Mesenchymal stem cell (in vitro differentiated cells and primary cell): ENCODE data around the gene UBE2U.

Source experiments
- DNase-seq: peaks from one replicate; pipeline ENCODE4 v3.0.0-alpha.2; 2013
- H2AFZ ChIP-seq: one replicate; pipeline ENCODE4 v1.6.1; 2013; ENCODE audit warnings: low read depth, mild to moderate bottlenecking, control low read depth, inconsistent platforms, low read length, moderate library complexity
- H2AK5ac ChIP-seq: 2 replicates; pipeline ENCODE4 v1.6.1; 2013; ENCODE audit warnings: low read length, moderate library complexity, mild to moderate bottlenecking, inconsistent platforms; ENCODE audit not compliant: severe bottlenecking
- H2BK120ac ChIP-seq: one replicate; pipeline ENCODE4 v1.6.1; 2013; ENCODE audit warnings: low read depth, mild to moderate bottlenecking, inconsistent platforms, low read length, moderate library complexity
- H2BK12ac ChIP-seq, 2 experiments: one replicate each; pipeline ENCODE4 v1.6.1; 2013; ENCODE audit warnings: inconsistent platforms in 2 of 2, low read length in 2 of 2, mild to moderate bottlenecking in 2 of 2, moderate library complexity in 2 of 2, control low read depth in 1 of 2
- H2BK15ac ChIP-seq: one replicate; pipeline ENCODE4 v1.6.1; 2013; ENCODE audit warnings: mild to moderate bottlenecking, low read depth, inconsistent platforms; ENCODE audit not compliant: poor library complexity, severe bottlenecking
- H2BK5ac ChIP-seq: 2 replicates; pipeline ENCODE4 v1.6.1; 2013; ENCODE audit warnings: low read depth, mild to moderate bottlenecking, low read length, control low read depth, inconsistent platforms; ENCODE audit not compliant: poor library complexity, severe bottlenecking
- H3K14ac ChIP-seq, 2 experiments: one replicate each; pipeline ENCODE4 v1.6.1; 2013; ENCODE audit warnings: inconsistent platforms in 2 of 2, low read length in 2 of 2, control low read depth in 1 of 2, mild to moderate bottlenecking in 1 of 2, moderate library complexity in 1 of 2
- H3K18ac ChIP-seq, 2 experiments: one replicate each; pipeline ENCODE4 v1.6.1; 2013; ENCODE audit warnings: inconsistent platforms in 2 of 2, low read length in 2 of 2, control low read depth in 1 of 2, low read depth in 1 of 2, mild to moderate bottlenecking in 1 of 2
- H3K23ac ChIP-seq, 2 experiments: one replicate each; pipeline ENCODE4 v1.6.1; 2013; ENCODE audit warnings: inconsistent platforms in 2 of 2, low read length in 2 of 2, mild to moderate bottlenecking in 2 of 2, moderate library complexity in 2 of 2, control low read depth in 1 of 2
- H3K27ac ChIP-seq: 2 replicates; pipeline ENCODE4 v1.5.1; 2013; ENCODE audit warnings: mild to moderate bottlenecking, moderate library complexity, low read length, control low read depth, inconsistent platforms; ENCODE audit not compliant: poor library complexity, severe bottlenecking
- H3K27me3 ChIP-seq, 2 experiments: 2 replicates each; pipeline versions ENCODE4 v1.6.1 to v1.7.0; 2013; ENCODE audit warnings: low read length in 2 of 2, mild to moderate bottlenecking in 2 of 2, moderate library complexity in 2 of 2, control low read depth in 1 of 2, inconsistent platforms in 1 of 2; ENCODE audit not compliant: control insufficient read depth in 1 of 2, insufficient read depth in 1 of 2
- H3K36me3 ChIP-seq, 2 experiments: 2 replicates each; pipeline versions ENCODE4 v1.6.1 to v1.7.0; 2013; ENCODE audit warnings: low read length in 2 of 2, control low read depth in 1 of 2, inconsistent platforms in 1 of 2, low read depth in 1 of 2, mild to moderate bottlenecking in 1 of 2; ENCODE audit not compliant: insufficient read depth in 2 of 2, control insufficient read depth in 1 of 2
- H3K4ac ChIP-seq, 2 experiments: one replicate each; pipeline ENCODE4 v1.6.1; 2013; ENCODE audit warnings: inconsistent platforms in 2 of 2, low read length in 2 of 2, mild to moderate bottlenecking in 2 of 2, moderate library complexity in 2 of 2, control low read depth in 1 of 2, low read depth in 1 of 2
- H3K4me1 ChIP-seq: 2 replicates; pipeline ENCODE4 v1.6.1; 2013; ENCODE audit warnings: low read depth, low read length, control low read depth; ENCODE audit not compliant: control insufficient read depth, insufficient read depth
- H3K4me2 ChIP-seq: 2 replicates; pipeline ENCODE4 v1.6.1; 2013; ENCODE audit warnings: low read length, mild to moderate bottlenecking, inconsistent platforms; ENCODE audit not compliant: poor library complexity, severe bottlenecking
- H3K4me3 ChIP-seq, 2 experiments: 2 replicates each; pipeline versions ENCODE4 v1.5.1 to v1.7.0; 2013; ENCODE audit warnings: low read length in 2 of 2, mild to moderate bottlenecking in 2 of 2, control low read depth in 1 of 2, low read depth in 1 of 2; ENCODE audit not compliant: insufficient read depth in 1 of 2
- H3K79me1 ChIP-seq: replicated peaks from 2 replicates; pipeline ENCODE4 v1.6.1; 2013; ENCODE audit warnings: mild to moderate bottlenecking, control low read depth, low read length, inconsistent platforms; ENCODE audit not compliant: poor library complexity, severe bottlenecking
- H3K9ac ChIP-seq: 2 replicates; pipeline ENCODE4 v1.7.0; 2013; ENCODE audit warnings: mild to moderate bottlenecking, low read length, moderate library complexity
- H3K9me3 ChIP-seq: 2 replicates; pipeline ENCODE4 v1.7.0; 2013; ENCODE audit warnings: mild to moderate bottlenecking, low read length; ENCODE audit not compliant: control insufficient read depth
- H4K8ac ChIP-seq: one replicate; pipeline ENCODE4 v1.6.1; 2013; ENCODE audit warnings: inconsistent platforms, mild to moderate bottlenecking, low read length, moderate library complexity
- H4K91ac ChIP-seq: one replicate; pipeline ENCODE4 v1.6.1; 2013; ENCODE audit warnings: mild to moderate bottlenecking, low read length, inconsistent platforms
- WGBS: methylation state at CpG from one replicate; pipeline ENCODE4 v1.1.7; 2013; ENCODE audit warnings: mixed read lengths; 5-methylcytosine and 5-hydroxymethylcytosine counted together

The UBE2U gene

DNA sequence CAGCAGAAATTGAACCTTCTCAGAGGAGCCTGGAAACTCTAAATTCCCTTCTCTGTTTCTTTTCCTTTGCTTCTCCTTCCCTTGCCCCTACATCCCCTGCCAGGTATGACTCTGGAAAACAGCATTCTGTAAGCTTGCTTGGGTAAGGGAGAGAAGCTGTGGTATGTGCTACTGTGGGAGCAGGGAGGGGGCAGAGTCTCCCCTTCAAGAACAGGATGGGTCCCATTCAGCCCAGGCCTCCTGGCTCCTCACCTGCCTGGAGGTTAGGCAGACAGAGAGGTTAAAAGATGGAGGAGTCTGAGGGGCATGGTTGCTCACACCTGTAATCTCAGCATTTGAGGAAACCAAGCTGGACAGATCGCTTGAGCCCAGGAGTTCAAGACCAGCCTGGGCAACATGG is 40.6 kb upstream of the UBE2U start:
- Histone ChIP-seq H3K9me3 (no peaks in the 10 kb centered on the region), H2BK5ac (no peak overlapping the region), H4K91ac (no peak overlapping the region), H3K27me3 (no peaks in the 10 kb centered on the region), H3K4me1 (peaks cover 2% of the 10 kb centered on the region), H3K4ac (no peak overlapping the region), H3K4me2 (no peak overlapping the region), H2AK5ac (no peak overlapping the region), H3K23ac (no peak overlapping the region), H3K27ac (no peak overlapping the region), H3K79me1 (no peaks in the 10 kb centered on the region), H3K14ac (peak overlapping the region in 1 of 2 experiments; percentile 13), H3K36me3 (peaks cover 4 to 16% of the 10 kb centered on the region in 2 experiments), H4K8ac (no peak overlapping the region), H3K18ac (peak overlapping the region in 1 of 2 experiments; percentile 34), H2BK15ac (no peak overlapping the region), H3K9ac (no peak overlapping the region), H3K4me3 (no peak overlapping the region), H2BK120ac (no peak overlapping the region), H2AFZ (no peak overlapping the region), H2BK12ac (no peak overlapping the region)
- DNase-seq: no peak
- WGBS: 100% methylated on average over 1 of the region's 1 CpG

DNA sequence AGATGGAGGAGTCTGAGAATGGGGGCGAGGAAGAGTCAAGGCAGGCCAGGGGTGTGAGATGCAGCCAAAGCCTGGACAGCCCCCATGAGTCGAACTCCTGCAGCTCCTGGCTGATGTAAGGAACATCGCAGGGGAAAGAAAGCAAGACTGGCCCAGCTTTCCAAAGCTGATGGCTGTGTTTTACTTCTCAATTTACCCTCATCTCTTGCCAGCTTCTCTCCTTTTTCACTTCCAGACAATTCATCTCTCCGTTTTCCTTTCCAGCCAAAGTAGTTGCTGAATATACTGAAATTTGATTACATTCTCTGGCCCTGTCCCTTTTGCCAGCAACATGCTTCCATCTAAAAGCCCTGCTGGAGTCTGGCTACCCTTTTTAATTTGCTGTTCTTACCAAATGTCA is 40.0 kb upstream of the UBE2U start:
- H3K9me3 ChIP-seq: no peaks in the 10 kb centered on the region
- no peak overlapping the region for H3K4me2 ChIP-seq
- no peak overlapping the region for H2AFZ ChIP-seq
- no peak overlapping the region for H2AK5ac ChIP-seq
- H3K36me3 ChIP-seq: peaks cover 4 to 16% of the 10 kb centered on the region in 2 experiments
- H3K4ac ChIP-seq: no peak overlapping the region
- peaks cover 2% of the 10 kb centered on the region for H3K4me1 ChIP-seq
- H3K18ac ChIP-seq: no peak overlapping the region
- no peak overlapping the region for H2BK15ac ChIP-seq
- no peaks in the 10 kb centered on the region for H3K27me3 ChIP-seq
- H2BK120ac ChIP-seq: no peak overlapping the region
- no peak overlapping the region for H3K23ac ChIP-seq
- no peak overlapping the region for H2BK5ac ChIP-seq
- H3K4me3 ChIP-seq: no peak overlapping the region
- H4K91ac ChIP-seq: no peak overlapping the region
- no peaks in the 10 kb centered on the region for H3K79me1 ChIP-seq
- DNase-seq: no peak
- H2BK12ac ChIP-seq: no peak overlapping the region
- no peak overlapping the region for H3K14ac ChIP-seq
- no peak overlapping the region for H3K27ac ChIP-seq
- 93% methylated on average over 4 of the region's 4 CpGs for WGBS
- H4K8ac ChIP-seq: no peak overlapping the region
- peak overlapping the region; percentile 64 for H3K9ac ChIP-seq

DNA sequence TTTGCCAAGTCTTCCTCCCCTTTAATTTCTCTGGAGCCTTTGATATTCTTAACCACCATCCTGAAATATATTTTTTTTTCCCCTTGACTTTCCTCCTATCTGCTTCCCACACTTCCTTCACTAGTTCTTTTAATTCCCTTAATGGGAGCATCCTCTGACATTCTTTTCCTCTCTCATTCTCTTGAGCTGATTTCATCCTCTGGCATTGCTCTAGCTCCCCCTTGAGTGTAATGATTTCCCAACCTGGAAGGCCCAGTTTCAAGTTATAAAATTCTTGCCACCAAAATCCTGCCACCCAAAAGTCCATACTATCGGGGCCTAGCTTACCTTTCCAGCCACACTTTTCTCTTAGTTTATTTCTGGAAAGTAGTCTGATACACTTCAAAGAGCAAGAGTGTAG is 39.5 kb upstream of the UBE2U start:
- H3K4me2 ChIP-seq: no peak overlapping the region
- H2AFZ ChIP-seq: no peak overlapping the region
- H3K9me3 ChIP-seq: no peaks in the 10 kb centered on the region
- no peaks in the 10 kb centered on the region for H3K79me1 ChIP-seq
- no peaks in the 10 kb centered on the region for H3K27me3 ChIP-seq
- no peak overlapping the region for H2BK5ac ChIP-seq
- no peak overlapping the region for H2BK15ac ChIP-seq
- no peak overlapping the region for H3K18ac ChIP-seq
- no peak overlapping the region for H2BK12ac ChIP-seq
- H3K23ac ChIP-seq: no peak overlapping the region
- peak overlapping the region; percentile 64 for H3K9ac ChIP-seq
- H3K14ac ChIP-seq: no peak overlapping the region
- no CpG with 5 or more reads among the region's 1 CpG for WGBS
- H2AK5ac ChIP-seq: no peak overlapping the region
- H3K4ac ChIP-seq: no peak overlapping the region
- H3K27ac ChIP-seq: no peak overlapping the region
- H3K4me1 ChIP-seq: peaks cover 2% of the 10 kb centered on the region
- no peak overlapping the region for H3K4me3 ChIP-seq
- DNase-seq: peak; percentile 53
- H2BK120ac ChIP-seq: no peak overlapping the region
- peaks cover 4 to 13% of the 10 kb centered on the region in 2 experiments for H3K36me3 ChIP-seq
- H4K8ac ChIP-seq: no peak overlapping the region
- no peak overlapping the region for H4K91ac ChIP-seq

DNA sequence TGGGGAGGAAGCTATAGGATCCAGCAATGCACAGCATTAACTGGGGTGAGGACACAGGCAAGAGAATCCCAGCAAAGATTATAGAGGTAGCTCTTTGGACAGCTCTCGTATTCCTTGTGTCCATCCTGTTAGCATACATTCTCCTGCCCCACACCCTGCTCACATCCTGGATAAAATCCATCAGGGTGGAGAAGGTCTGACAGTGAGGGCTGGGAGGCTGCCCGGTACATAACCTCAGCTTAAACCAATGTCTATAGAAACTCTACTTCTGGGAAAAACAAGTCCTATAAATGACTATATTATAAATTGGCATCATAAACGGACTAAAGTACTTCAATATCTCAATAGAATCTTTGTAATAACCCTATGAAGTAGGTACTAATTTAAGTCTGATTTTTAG is 36.8 kb upstream of the UBE2U start:
- H4K8ac ChIP-seq: no peak overlapping the region
- no peak for DNase-seq
- H3K14ac ChIP-seq: no peak overlapping the region
- WGBS: no CpG with 5 or more reads among the region's 3 CpGs
- H3K4ac ChIP-seq: no peak overlapping the region
- no peak overlapping the region for H2AFZ ChIP-seq
- no peak overlapping the region for H3K4me2 ChIP-seq
- no peaks in the 10 kb centered on the region for H3K79me1 ChIP-seq
- no peaks in the 10 kb centered on the region for H3K9me3 ChIP-seq
- H3K9ac ChIP-seq: peak overlapping the region; percentile 28
- H3K4me3 ChIP-seq: no peak overlapping the region
- H4K91ac ChIP-seq: peak overlapping the region; percentile 27
- peaks cover 0 to 4% of the 10 kb centered on the region in 2 experiments for H3K36me3 ChIP-seq
- no peak overlapping the region for H2BK5ac ChIP-seq
- H2BK15ac ChIP-seq: no peak overlapping the region
- H3K4me1 ChIP-seq: no peaks in the 10 kb centered on the region
- no peak overlapping the region for H2AK5ac ChIP-seq
- H2BK12ac ChIP-seq: no peak overlapping the region
- H3K23ac ChIP-seq: no peak overlapping the region
- H3K27me3 ChIP-seq: no peaks in the 10 kb centered on the region
- H2BK120ac ChIP-seq: no peak overlapping the region
- H3K27ac ChIP-seq: no peak overlapping the region
- H3K18ac ChIP-seq: no peak overlapping the region
